WTC11 (cell line): Measurements from ENCODE around the gene UPF1.

ENCODE experiments used
- CBFB ChIP-seq: sonication (generic); formaldehyde crosslinking; IDR thresholded peaks from 2 replicates; pipeline ENCODE4 v1.8.1; 2022; ENCODE audit warnings: mild to moderate bottlenecking, low read depth, missing genetic modification reagents
- FOXJ3 ChIP-seq: sonication (generic); formaldehyde crosslinking; IDR thresholded peaks from 2 replicates; pipeline ENCODE4 v1.9.0; 2021; ENCODE audit warnings: missing genetic modification reagents, mild to moderate bottlenecking, borderline replicate concordance
- HMGXB4 ChIP-seq: sonication (generic); formaldehyde crosslinking; IDR thresholded peaks from 2 replicates; pipeline ENCODE4 v1.8.1; 2023; ENCODE audit warnings: mild to moderate bottlenecking, moderate library complexity, missing genetic modification reagents
- NR2C2 ChIP-seq: sonication (generic); formaldehyde crosslinking; IDR thresholded peaks from 2 replicates; pipeline ENCODE4 v1.8.0; 2022; ENCODE audit warnings: mild to moderate bottlenecking, missing genetic modification reagents
- RELA ChIP-seq: sonication (generic); formaldehyde crosslinking; IDR thresholded peaks from 2 replicates; pipeline ENCODE4 v1.8.1; 2022; ENCODE audit warnings: missing genetic modification reagents, mild to moderate bottlenecking, borderline replicate concordance
- SP1 ChIP-seq: sonication (generic); formaldehyde crosslinking; conservative IDR thresholded peaks from 2 replicates; pipeline ENCODE4 v1.8.1; 2022; ENCODE audit warnings: missing genetic modification reagents
- ZNF121 ChIP-seq: sonication (generic); formaldehyde crosslinking; IDR thresholded peaks from 2 replicates; pipeline ENCODE4 v1.8.0; 2023; ENCODE audit warnings: missing genetic modification reagents
- ZNF263 ChIP-seq: sonication (generic); formaldehyde crosslinking; IDR thresholded peaks from 2 replicates; pipeline ENCODE4 v1.8.1; 2022; ENCODE audit warnings: low read depth, mild to moderate bottlenecking, moderate library complexity, missing genetic modification reagents
- TF ChIP-seq, protein P1 (sequence below): fragments of 200-600 bp; IDR thresholded peaks from 2 replicates; pipeline ENCODE4 v1.8.0; 2022; ENCODE audit warnings: antibody characterized with exemption
- TF ChIP-seq, protein P2 (sequence below): sonication (generic); formaldehyde crosslinking; IDR thresholded peaks from 2 replicates; pipeline ENCODE4 v1.8.0; 2022; ENCODE audit warnings: mild to moderate bottlenecking, missing genetic modification reagents
- TF ChIP-seq, protein P3 (sequence below): sonication (generic); formaldehyde crosslinking; IDR thresholded peaks from 2 replicates; pipeline ENCODE4 v1.8.0; 2023; ENCODE audit warnings: missing genetic modification reagents
- TF ChIP-seq, protein P4 (sequence below): sonication (generic); formaldehyde crosslinking; IDR thresholded peaks from 2 replicates; pipeline ENCODE4 v1.8.0; 2022; ENCODE audit warnings: mild to moderate bottlenecking, missing genetic modification reagents
- TF ChIP-seq, protein P5 (sequence below): sonication (generic); formaldehyde crosslinking; conservative IDR thresholded peaks from 2 replicates; pipeline ENCODE4 v1.8.1; 2022; ENCODE audit warnings: mild to moderate bottlenecking, missing genetic modification reagents

DNA sequence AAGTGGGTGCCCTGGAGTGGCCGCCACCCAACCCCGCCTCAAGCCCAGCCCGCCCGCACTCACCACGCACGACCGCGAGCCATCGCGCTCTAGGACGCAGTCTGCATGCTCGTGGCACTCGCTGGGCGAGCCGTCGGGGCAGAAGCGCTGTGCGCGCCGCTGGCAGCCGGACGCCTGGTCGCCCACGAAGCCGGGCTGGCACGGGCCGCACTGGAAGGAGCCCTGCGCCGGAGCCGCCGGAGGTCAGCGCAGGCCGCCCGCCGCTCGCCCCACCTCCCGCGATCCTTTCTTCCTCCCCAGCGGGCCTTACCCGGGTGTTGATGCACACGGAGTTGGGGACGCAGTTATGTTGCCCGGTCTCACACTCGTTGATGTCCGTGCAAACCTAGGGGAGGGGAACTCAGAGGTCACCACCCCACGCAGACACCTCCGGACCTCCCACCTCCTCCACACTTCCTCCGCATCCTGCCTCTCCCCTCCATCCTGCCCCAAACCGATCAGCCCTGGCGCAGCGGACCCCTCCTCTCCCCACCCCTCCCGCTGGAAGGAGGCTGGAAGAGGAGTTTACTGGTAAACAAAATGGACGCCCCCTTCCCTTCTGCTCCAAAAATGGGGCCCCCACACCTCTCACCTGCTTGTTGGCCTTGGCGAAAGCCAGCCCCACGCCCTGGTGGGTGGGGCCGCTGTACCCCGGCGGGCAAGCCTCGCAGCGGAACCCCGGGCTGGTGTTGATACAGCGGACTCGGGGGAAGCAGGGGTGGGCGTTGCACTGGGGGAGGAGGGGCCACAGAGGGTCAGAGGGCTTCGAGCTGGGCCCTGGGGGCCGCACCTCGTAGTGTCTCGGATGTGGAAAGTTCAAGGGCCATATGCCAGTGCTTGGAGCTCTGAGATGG lies 43.0 kb upstream of the UPF1 start:
- TF ChIP-seq, protein P1, sequence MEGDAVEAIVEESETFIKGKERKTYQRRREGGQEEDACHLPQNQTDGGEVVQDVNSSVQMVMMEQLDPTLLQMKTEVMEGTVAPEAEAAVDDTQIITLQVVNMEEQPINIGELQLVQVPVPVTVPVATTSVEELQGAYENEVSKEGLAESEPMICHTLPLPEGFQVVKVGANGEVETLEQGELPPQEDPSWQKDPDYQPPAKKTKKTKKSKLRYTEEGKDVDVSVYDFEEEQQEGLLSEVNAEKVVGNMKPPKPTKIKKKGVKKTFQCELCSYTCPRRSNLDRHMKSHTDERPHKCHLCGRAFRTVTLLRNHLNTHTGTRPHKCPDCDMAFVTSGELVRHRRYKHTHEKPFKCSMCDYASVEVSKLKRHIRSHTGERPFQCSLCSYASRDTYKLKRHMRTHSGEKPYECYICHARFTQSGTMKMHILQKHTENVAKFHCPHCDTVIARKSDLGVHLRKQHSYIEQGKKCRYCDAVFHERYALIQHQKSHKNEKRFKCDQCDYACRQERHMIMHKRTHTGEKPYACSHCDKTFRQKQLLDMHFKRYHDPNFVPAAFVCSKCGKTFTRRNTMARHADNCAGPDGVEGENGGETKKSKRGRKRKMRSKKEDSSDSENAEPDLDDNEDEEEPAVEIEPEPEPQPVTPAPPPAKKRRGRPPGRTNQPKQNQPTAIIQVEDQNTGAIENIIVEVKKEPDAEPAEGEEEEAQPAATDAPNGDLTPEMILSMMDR = no peak
- no peak for TF ChIP-seq HMGXB4 (CRISPR knock-in tag)
- TF ChIP-seq ZNF263 (CRISPR knock-in tag) = no peak
- no peak for TF ChIP-seq ZNF121
- TF ChIP-seq, protein P2, sequence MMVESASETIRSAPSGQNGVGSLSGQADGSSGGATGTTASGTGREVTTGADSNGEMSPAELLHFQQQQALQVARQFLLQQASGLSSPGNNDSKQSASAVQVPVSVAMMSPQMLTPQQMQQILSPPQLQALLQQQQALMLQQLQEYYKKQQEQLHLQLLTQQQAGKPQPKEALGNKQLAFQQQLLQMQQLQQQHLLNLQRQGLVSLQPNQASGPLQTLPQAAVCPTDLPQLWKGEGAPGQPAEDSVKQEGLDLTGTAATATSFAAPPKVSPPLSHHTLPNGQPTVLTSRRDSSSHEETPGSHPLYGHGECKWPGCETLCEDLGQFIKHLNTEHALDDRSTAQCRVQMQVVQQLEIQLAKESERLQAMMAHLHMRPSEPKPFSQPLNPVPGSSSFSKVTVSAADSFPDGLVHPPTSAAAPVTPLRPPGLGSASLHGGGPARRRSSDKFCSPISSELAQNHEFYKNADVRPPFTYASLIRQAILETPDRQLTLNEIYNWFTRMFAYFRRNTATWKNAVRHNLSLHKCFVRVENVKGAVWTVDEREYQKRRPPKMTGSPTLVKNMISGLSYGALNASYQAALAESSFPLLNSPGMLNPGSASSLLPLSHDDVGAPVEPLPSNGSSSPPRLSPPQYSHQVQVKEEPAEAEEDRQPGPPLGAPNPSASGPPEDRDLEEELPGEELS (CRISPR knock-in tag) = no peak
- no peak for TF ChIP-seq SP1 (CRISPR knock-in tag)
- TF ChIP-seq, protein P3, sequence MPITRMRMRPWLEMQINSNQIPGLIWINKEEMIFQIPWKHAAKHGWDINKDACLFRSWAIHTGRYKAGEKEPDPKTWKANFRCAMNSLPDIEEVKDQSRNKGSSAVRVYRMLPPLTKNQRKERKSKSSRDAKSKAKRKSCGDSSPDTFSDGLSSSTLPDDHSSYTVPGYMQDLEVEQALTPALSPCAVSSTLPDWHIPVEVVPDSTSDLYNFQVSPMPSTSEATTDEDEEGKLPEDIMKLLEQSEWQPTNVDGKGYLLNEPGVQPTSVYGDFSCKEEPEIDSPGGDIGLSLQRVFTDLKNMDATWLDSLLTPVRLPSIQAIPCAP (CRISPR knock-in tag) = no peak
- TF ChIP-seq NR2C2 (CRISPR knock-in tag) = no peak
- TF ChIP-seq, protein P4, sequence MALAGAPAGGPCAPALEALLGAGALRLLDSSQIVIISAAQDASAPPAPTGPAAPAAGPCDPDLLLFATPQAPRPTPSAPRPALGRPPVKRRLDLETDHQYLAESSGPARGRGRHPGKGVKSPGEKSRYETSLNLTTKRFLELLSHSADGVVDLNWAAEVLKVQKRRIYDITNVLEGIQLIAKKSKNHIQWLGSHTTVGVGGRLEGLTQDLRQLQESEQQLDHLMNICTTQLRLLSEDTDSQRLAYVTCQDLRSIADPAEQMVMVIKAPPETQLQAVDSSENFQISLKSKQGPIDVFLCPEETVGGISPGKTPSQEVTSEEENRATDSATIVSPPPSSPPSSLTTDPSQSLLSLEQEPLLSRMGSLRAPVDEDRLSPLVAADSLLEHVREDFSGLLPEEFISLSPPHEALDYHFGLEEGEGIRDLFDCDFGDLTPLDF (CRISPR knock-in tag) = no peak
- TF ChIP-seq, protein P5, sequence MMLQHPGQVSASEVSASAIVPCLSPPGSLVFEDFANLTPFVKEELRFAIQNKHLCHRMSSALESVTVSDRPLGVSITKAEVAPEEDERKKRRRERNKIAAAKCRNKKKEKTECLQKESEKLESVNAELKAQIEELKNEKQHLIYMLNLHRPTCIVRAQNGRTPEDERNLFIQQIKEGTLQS (CRISPR knock-in tag) = no peak
- TF ChIP-seq CBFB (CRISPR knock-in tag) = no peak
- no peak for TF ChIP-seq FOXJ3
- no peak for TF ChIP-seq RELA (CRISPR knock-in tag)
